ENCODE data around the gene OXSR1.

DNA sequence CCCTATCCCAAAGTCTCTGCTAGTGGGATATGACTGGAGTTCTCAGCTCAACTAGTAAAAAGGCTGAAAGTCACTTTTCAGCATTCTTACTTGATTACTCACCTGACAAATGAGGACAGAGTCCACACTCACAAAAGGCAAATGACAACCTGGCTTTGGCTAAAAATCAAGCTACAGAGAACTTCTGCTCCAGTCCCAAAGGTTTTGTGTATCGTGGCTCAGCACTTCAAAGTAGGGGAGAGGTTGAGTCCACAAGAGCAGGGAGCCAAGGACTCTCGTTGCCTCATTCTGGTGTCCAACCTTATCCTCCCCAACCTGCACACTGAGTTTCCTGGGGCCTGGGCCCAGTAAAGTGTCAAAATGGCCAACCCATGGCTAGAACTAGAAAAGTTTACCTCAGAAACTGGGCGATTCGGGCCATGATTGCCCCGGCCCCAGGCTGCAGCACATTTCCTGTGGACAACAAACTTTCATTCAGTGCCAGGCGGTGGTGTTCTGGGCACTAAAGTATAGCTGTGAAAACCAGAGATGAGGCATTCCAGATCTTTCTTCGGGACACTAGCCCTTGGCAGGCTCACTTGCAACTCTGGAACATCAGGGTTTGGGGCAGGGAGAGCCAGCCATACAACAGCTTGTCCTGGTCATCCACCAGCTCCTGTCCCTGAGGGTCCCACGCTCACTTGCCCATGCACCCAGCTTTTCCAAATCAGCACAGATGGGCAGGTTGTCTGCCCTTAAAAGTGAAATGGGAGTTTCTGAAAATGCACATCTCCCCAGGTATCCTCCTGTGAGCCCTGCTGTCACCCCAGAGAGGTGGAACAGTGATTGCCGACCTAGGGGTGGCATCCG is 31.6 kb upstream of the OXSR1 start:
- no peak for TF ChIP-seq RCOR1 (IDR thresholded peaks at IDR 0.05; ENCODE audit: low read depth, low read length)
- TF ChIP-seq, protein P1, sequence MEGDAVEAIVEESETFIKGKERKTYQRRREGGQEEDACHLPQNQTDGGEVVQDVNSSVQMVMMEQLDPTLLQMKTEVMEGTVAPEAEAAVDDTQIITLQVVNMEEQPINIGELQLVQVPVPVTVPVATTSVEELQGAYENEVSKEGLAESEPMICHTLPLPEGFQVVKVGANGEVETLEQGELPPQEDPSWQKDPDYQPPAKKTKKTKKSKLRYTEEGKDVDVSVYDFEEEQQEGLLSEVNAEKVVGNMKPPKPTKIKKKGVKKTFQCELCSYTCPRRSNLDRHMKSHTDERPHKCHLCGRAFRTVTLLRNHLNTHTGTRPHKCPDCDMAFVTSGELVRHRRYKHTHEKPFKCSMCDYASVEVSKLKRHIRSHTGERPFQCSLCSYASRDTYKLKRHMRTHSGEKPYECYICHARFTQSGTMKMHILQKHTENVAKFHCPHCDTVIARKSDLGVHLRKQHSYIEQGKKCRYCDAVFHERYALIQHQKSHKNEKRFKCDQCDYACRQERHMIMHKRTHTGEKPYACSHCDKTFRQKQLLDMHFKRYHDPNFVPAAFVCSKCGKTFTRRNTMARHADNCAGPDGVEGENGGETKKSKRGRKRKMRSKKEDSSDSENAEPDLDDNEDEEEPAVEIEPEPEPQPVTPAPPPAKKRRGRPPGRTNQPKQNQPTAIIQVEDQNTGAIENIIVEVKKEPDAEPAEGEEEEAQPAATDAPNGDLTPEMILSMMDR (IDR thresholded peaks at IDR 0.05), result no peak
- TF ChIP-seq MAFK (IDR thresholded peaks at IDR 0.05; ENCODE audit: partially characterized antibody), result no peak
- no peak for TF ChIP-seq MAZ (IDR thresholded peaks at IDR 0.05; ENCODE audit: borderline replicate concordance, low read depth, low read length)
- TF ChIP-seq CBX2 (IDR thresholded peaks at IDR 0.05; ENCODE audit: borderline replicate concordance, low read depth), result no peak
- no peak for TF ChIP-seq ZSCAN20 (CRISPR knock-in tag; IDR thresholded peaks at IDR 0.05)
- no peak for TF ChIP-seq CHD2 (IDR thresholded peaks at IDR 0.05; ENCODE audit: low read length, partially characterized antibody)
- TF ChIP-seq, protein P2, sequence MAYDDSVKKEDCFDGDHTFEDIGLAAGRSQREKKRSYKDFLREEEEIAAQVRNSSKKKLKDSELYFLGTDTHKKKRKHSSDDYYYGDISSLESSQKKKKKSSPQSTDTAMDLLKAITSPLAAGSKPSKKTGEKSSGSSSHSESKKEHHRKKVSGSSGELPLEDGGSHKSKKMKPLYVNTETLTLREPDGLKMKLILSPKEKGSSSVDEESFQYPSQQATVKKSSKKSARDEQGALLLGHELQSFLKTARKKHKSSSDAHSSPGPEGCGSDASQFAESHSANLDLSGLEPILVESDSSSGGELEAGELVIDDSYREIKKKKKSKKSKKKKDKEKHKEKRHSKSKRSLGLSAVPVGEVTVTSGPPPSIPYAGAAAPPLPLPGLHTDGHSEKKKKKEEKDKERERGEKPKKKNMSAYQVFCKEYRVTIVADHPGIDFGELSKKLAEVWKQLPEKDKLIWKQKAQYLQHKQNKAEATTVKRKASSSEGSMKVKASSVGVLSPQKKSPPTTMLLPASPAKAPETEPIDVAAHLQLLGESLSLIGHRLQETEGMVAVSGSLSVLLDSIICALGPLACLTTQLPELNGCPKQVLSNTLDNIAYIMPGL (CRISPR knock-in tag; IDR thresholded peaks at IDR 0.05; ENCODE audit: borderline replicate concordance), result no peak
- TF ChIP-seq, protein P3, sequence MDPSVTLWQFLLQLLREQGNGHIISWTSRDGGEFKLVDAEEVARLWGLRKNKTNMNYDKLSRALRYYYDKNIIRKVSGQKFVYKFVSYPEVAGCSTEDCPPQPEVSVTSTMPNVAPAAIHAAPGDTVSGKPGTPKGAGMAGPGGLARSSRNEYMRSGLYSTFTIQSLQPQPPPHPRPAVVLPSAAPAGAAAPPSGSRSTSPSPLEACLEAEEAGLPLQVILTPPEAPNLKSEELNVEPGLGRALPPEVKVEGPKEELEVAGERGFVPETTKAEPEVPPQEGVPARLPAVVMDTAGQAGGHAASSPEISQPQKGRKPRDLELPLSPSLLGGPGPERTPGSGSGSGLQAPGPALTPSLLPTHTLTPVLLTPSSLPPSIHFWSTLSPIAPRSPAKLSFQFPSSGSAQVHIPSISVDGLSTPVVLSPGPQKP (IDR thresholded peaks at IDR 0.05; ENCODE audit: low read depth, low read length), result no peak
- TF ChIP-seq HDAC2 (IDR thresholded peaks at IDR 0.05), result no peak
- no peak for TF ChIP-seq EP300 (IDR thresholded peaks at IDR 0.05)
- no peak for TF ChIP-seq HEYL (CRISPR knock-in tag; IDR thresholded peaks at IDR 0.05)
